ENCODE results near the gene WHAMM.

WHAMM gene

DNA sequence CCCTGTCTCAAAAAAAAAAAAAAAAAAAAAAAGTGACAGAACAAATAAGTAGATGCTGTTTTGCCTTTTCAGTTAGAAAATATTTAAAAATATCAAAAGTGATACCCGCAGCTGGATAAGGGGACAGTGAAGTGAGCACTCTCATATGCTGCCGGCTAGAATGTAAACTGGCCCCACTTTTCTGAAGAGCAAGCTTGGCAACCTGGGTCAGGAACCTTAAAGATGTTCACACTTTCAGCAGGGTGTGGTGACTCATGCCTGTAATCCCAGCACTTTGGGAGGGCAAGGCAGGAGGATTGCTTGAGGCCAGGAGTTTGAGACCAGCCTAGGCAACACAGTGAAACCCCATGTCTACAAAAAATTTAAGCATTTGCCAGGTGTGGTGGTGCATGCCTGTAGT is 20.9 kb upstream of the WHAMM start:
- Histone ChIP-seq H2BK120ac (ENCODE audit: low read depth, low read length) (no peak overlapping the region), H3K14ac (ENCODE audit: low read length in 2 of 2) (no peak overlapping the region), H3K36me3 (ENCODE audit: control insufficient read depth in 1 of 2, insufficient read depth in 2 of 2, low read depth in 1 of 2, low read length in 2 of 2) (no peaks in the 10 kb centered on the region), H3K4me1 (ENCODE audit: control insufficient read depth, insufficient read depth, low read depth, low read length) (no peaks in the 10 kb centered on the region), H3K27ac (ENCODE audit: low read length, poor library complexity, severe bottlenecking) (no peak overlapping the region), H2BK5ac (ENCODE audit: low read depth, low read length, poor library complexity, severe bottlenecking) (no peak overlapping the region), H2AFZ (ENCODE audit: low read depth, low read length) (no peak overlapping the region), H3K4ac (ENCODE audit: low read depth in 1 of 2, low read length in 2 of 2) (no peak overlapping the region), H3K4me3 (ENCODE audit: insufficient read depth in 1 of 2, low read depth in 1 of 2, low read length in 2 of 2) (no peak overlapping the region), H4K8ac (ENCODE audit: low read length) (no peak overlapping the region), H3K9me3 (ENCODE audit: control insufficient read depth, low read length) (no peaks in the 10 kb centered on the region), H2BK15ac (ENCODE audit: low read depth, poor library complexity, severe bottlenecking) (no peak overlapping the region), H3K79me1 (replicated peaks; ENCODE audit: low read length, poor library complexity, severe bottlenecking) (no peaks in the 10 kb centered on the region), H3K18ac (ENCODE audit: low read depth in 1 of 2, low read length in 2 of 2) (no peak overlapping the region), H4K91ac (ENCODE audit: low read length) (no peak overlapping the region), H3K27me3 (ENCODE audit: control insufficient read depth in 1 of 2, insufficient read depth in 1 of 2, low read length in 2 of 2) (no peaks in the 10 kb centered on the region), H2BK12ac (ENCODE audit: low read length in 2 of 2) (no peak overlapping the region), H3K4me2 (ENCODE audit: low read length, poor library complexity, severe bottlenecking) (no peak overlapping the region), H2AK5ac (ENCODE audit: low read length, severe bottlenecking) (no peak overlapping the region), H3K23ac (ENCODE audit: low read length in 2 of 2) (no peak overlapping the region), H3K9ac (ENCODE audit: low read length) (no peak overlapping the region)
- no peak for DNase-seq
- WGBS, result 83% methylated on average over 2 of the region's 2 CpGs

GRCh38 chr15:82789491-82789890 is 19.9 kb upstream of the WHAMM start:
- Histone ChIP-seq H3K79me1 (replicated peaks; ENCODE audit: low read length, poor library complexity, severe bottlenecking) (no peaks in the 10 kb centered on the region), H2BK15ac (ENCODE audit: low read depth, poor library complexity, severe bottlenecking) (no peak overlapping the region), H2BK12ac (ENCODE audit: low read length in 2 of 2) (no peak overlapping the region), H3K4ac (ENCODE audit: low read depth in 1 of 2, low read length in 2 of 2) (no peak overlapping the region), H3K36me3 (ENCODE audit: control insufficient read depth in 1 of 2, insufficient read depth in 2 of 2, low read depth in 1 of 2, low read length in 2 of 2) (no peaks in the 10 kb centered on the region), H3K9ac (ENCODE audit: low read length) (no peak overlapping the region), H3K9me3 (ENCODE audit: control insufficient read depth, low read length) (peaks cover 8% of the 10 kb centered on the region), H3K4me1 (ENCODE audit: control insufficient read depth, insufficient read depth, low read depth, low read length) (no peaks in the 10 kb centered on the region), H3K27ac (ENCODE audit: low read length, poor library complexity, severe bottlenecking) (no peak overlapping the region), H2BK120ac (ENCODE audit: low read depth, low read length) (no peak overlapping the region), H3K27me3 (ENCODE audit: control insufficient read depth in 1 of 2, insufficient read depth in 1 of 2, low read length in 2 of 2) (no peaks in the 10 kb centered on the region), H3K4me3 (ENCODE audit: insufficient read depth in 1 of 2, low read depth in 1 of 2, low read length in 2 of 2) (no peak overlapping the region), H2AFZ (ENCODE audit: low read depth, low read length) (no peak overlapping the region), H4K91ac (ENCODE audit: low read length) (no peak overlapping the region), H2AK5ac (ENCODE audit: low read length, severe bottlenecking) (no peak overlapping the region), H3K18ac (ENCODE audit: low read depth in 1 of 2, low read length in 2 of 2) (no peak overlapping the region), H3K23ac (ENCODE audit: low read length in 2 of 2) (no peak overlapping the region), H3K14ac (ENCODE audit: low read length in 2 of 2) (no peak overlapping the region), H4K8ac (ENCODE audit: low read length) (no peak overlapping the region), H2BK5ac (ENCODE audit: low read depth, low read length, poor library complexity, severe bottlenecking) (no peak overlapping the region), H3K4me2 (ENCODE audit: low read length, poor library complexity, severe bottlenecking) (no peak overlapping the region)
- WGBS, result 100% methylated on average over 1 of the region's 1 CpG
- no peak for DNase-seq

GRCh38 chr15:82790321-82790720 is 19.1 kb upstream of the WHAMM start:
- H3K4me1 ChIP-seq (ENCODE audit: control insufficient read depth, insufficient read depth, low read depth, low read length), result no peaks in the 10 kb centered on the region
- no peak overlapping the region for H3K4me3 ChIP-seq (ENCODE audit: insufficient read depth in 1 of 2, low read depth in 1 of 2, low read length in 2 of 2)
- H3K18ac ChIP-seq (ENCODE audit: low read depth in 1 of 2, low read length in 2 of 2), result no peak overlapping the region
- no peaks in the 10 kb centered on the region for H3K27me3 ChIP-seq (ENCODE audit: control insufficient read depth in 1 of 2, insufficient read depth in 1 of 2, low read length in 2 of 2)
- no peak overlapping the region for H4K91ac ChIP-seq (ENCODE audit: low read length)
- H4K8ac ChIP-seq (ENCODE audit: low read length), result no peak overlapping the region
- no peaks in the 10 kb centered on the region for H3K36me3 ChIP-seq (ENCODE audit: control insufficient read depth in 1 of 2, insufficient read depth in 2 of 2, low read depth in 1 of 2, low read length in 2 of 2)
- H3K4me2 ChIP-seq (ENCODE audit: low read length, poor library complexity, severe bottlenecking), result no peak overlapping the region
- WGBS, result 96% methylated on average over 2 of the region's 11 CpGs
- no peak overlapping the region for H2BK5ac ChIP-seq (ENCODE audit: low read depth, low read length, poor library complexity, severe bottlenecking)
- H2BK120ac ChIP-seq (ENCODE audit: low read depth, low read length), result no peak overlapping the region
- H3K9ac ChIP-seq (ENCODE audit: low read length), result no peak overlapping the region
- no peak overlapping the region for H2BK15ac ChIP-seq (ENCODE audit: low read depth, poor library complexity, severe bottlenecking)
- DNase-seq, result no peak
- no peak overlapping the region for H3K14ac ChIP-seq (ENCODE audit: low read length in 2 of 2)
- no peak overlapping the region for H2AK5ac ChIP-seq (ENCODE audit: low read length, severe bottlenecking)
- H2BK12ac ChIP-seq (ENCODE audit: low read length in 2 of 2), result no peak overlapping the region
- peaks cover 8% of the 10 kb centered on the region for H3K9me3 ChIP-seq (ENCODE audit: control insufficient read depth, low read length)
- H2AFZ ChIP-seq (ENCODE audit: low read depth, low read length), result no peak overlapping the region
- no peaks in the 10 kb centered on the region for H3K79me1 ChIP-seq (replicated peaks; ENCODE audit: low read length, poor library complexity, severe bottlenecking)
- H3K27ac ChIP-seq (ENCODE audit: low read length, poor library complexity, severe bottlenecking), result no peak overlapping the region
- H3K23ac ChIP-seq (ENCODE audit: low read length in 2 of 2), result no peak overlapping the region
- H3K4ac ChIP-seq (ENCODE audit: low read depth in 1 of 2, low read length in 2 of 2), result no peak overlapping the region

- H3K79me1 ChIP-seq (replicated peaks; ENCODE audit: low read length, poor library complexity, severe bottlenecking), result no peaks in the 10 kb centered on the region
- H2BK12ac ChIP-seq (ENCODE audit: low read length in 2 of 2), result no peak overlapping the region
- no peak overlapping the region for H2BK5ac ChIP-seq (ENCODE audit: low read depth, low read length, poor library complexity, severe bottlenecking)
- no peaks in the 10 kb centered on the region for H3K27me3 ChIP-seq (ENCODE audit: control insufficient read depth in 1 of 2, insufficient read depth in 1 of 2, low read length in 2 of 2)
- H2AK5ac ChIP-seq (ENCODE audit: low read length, severe bottlenecking), result no peak overlapping the region
- H3K14ac ChIP-seq (ENCODE audit: low read length in 2 of 2), result no peak overlapping the region
- no peak overlapping the region for H4K8ac ChIP-seq (ENCODE audit: low read length)
- no peak overlapping the region for H2BK120ac ChIP-seq (ENCODE audit: low read depth, low read length)
- H3K4me1 ChIP-seq (ENCODE audit: control insufficient read depth, insufficient read depth, low read depth, low read length), result no peaks in the 10 kb centered on the region
- H3K4me2 ChIP-seq (ENCODE audit: low read length, poor library complexity, severe bottlenecking), result no peak overlapping the region
- H3K36me3 ChIP-seq (ENCODE audit: control insufficient read depth in 1 of 2, insufficient read depth in 2 of 2, low read depth in 1 of 2, low read length in 2 of 2), result no peaks in the 10 kb centered on the region
- H3K27ac ChIP-seq (ENCODE audit: low read length, poor library complexity, severe bottlenecking), result no peak overlapping the region
- no peak overlapping the region for H3K4me3 ChIP-seq (ENCODE audit: insufficient read depth in 1 of 2, low read depth in 1 of 2, low read length in 2 of 2)
- H3K9ac ChIP-seq (ENCODE audit: low read length), result no peak overlapping the region
- H2AFZ ChIP-seq (ENCODE audit: low read depth, low read length), result no peak overlapping the region
- no peak overlapping the region for H4K91ac ChIP-seq (ENCODE audit: low read length)
- no peak overlapping the region for H2BK15ac ChIP-seq (ENCODE audit: low read depth, poor library complexity, severe bottlenecking)
- no peak overlapping the region for H3K4ac ChIP-seq (ENCODE audit: low read depth in 1 of 2, low read length in 2 of 2)
- 57% methylated on average over 1 of the region's 1 CpG for WGBS
- peaks cover 8% of the 10 kb centered on the region for H3K9me3 ChIP-seq (ENCODE audit: control insufficient read depth, low read length)
- no peak overlapping the region for H3K18ac ChIP-seq (ENCODE audit: low read depth in 1 of 2, low read length in 2 of 2)
- no peak overlapping the region for H3K23ac ChIP-seq (ENCODE audit: low read length in 2 of 2)
- no peak for DNase-seq
Measured at GRCh38 chr15:82792068-82792467, 17.4 kb upstream of the WHAMM start.

All from mesenchymal stem cell (in vitro differentiated cells and primary cell).